ENCODE data around the gene KLHL36.

DNA sequence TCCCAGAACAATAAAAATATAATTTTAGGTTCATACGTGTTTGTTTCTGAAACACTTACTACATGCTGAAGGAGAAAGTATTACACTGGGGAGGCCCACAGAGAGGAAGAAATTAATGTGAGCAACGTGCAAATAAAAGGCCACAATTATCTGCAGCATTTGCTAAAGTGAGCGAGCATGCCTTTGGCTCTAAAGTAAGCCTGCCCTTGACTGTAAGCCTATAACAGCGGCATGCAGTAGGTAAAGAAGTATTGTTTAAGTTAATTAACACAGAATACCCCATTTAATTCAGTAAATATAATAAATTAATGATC, 17.2 kb upstream of the KLHL36 start:
- TF ChIP-seq CTCF (IDR thresholded peaks at IDR 0.05) (no peak), POLR2A (IDR thresholded peaks at IDR 0.05) (no peak), POLR2AphosphoS5 (IDR thresholded peaks at IDR 0.05) (no peak), EP300 (IDR thresholded peaks at IDR 0.05) (no peak)

Data from suprapubic skin (tissue), 4 donors.